GM12865 (cell line): Measurements from ENCODE around the gene RPL22.

Source experiments
- DNase-seq: peaks from one replicate; pipeline ENCODE4 v3.0.0; 2010; ENCODE audit warnings: low read depth
- H3K4me3 ChIP-seq: 2 replicates; pipeline ENCODE4 v1.5.1; 2011; ENCODE audit warnings: mild to moderate bottlenecking, low read depth, low read length, control low read depth
- CTCF ChIP-seq: IDR thresholded peaks from 2 replicates; pipeline ENCODE4 v1.5.1; 2011; ENCODE audit warnings: low read length, control low read depth, low read depth, inconsistent platforms; ENCODE audit not compliant: insufficient read depth; ENCODE audit errors: missing control alignments

The RPL22 gene

DNA sequence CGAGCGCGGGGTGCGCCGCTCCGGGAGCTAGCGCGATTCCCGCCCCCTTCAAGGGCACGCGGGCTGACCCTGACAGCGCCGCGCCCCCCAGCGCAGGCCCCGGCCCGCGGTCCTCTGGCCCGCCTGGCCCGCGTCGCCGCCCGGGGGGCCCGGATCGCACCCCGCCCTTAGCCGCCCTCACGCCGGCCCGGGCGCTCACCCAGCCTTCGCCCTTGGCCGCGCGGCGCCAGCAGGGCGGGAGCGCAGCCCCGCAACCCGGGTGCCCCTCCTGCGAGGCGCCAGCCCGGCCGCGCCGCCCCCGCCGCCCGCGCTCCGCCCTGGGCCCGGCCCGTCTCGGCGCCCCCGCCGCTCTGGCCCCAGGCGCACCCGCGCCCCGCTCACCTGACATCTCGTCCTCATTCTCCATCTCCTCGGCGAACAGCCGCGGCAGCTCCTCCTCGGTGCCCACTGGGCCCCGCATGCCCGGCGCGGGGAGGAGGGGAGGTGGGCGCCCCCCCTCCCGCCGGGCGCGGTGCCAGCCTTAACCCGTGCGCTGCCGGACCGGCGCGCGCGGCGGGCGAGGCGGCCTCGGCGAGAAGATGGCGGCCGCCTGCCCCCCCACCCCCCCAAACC is 19.7 kb downstream of the RPL22 start:
- TF ChIP-seq CTCF = no peak
- no peak for DNase-seq
- H3K4me3 ChIP-seq = no peak overlapping the region

DNA sequence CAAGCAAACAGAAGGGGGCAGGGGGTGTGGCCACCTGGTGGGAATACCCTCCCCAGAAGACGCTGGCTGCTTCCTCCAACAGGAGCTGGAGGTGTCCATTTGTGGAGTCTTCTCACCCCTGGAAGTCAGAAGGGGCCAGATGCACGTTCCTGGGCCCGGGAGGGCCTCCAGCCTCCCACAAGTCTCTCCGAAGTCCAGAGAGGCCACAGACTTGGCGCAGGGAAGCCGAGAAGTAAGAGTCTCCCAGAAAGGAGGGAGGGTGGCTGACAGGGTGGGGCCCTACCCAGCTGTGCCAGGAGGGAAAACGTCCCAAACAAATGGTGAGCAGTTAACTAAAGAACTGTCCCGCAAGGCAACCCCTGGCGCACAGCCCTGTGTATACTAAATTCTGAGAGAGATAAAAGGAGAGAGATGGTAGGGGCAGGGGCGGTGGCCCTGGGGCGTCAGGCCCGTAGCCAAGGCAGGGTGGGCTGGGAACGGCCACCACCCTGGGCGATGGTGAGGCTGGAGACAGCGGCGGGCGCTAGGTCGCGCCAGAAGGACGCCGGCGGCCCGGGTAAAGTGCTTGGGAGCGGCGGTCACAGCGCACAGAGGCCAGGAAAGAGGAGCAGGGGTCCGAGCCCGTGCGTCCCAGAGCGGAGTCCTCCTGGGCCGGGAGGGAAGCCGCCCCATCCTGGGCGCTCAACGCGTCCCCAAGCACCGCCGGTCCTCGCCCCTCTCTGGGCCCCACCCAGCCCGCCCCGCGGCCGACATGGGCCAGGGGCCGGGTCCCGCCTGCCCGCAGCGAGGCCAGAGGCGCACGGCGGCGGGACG is 20.4 kb downstream of the RPL22 start:
- H3K4me3 ChIP-seq = no peak overlapping the region
- TF ChIP-seq CTCF = no peak
- no peak for DNase-seq

DNA sequence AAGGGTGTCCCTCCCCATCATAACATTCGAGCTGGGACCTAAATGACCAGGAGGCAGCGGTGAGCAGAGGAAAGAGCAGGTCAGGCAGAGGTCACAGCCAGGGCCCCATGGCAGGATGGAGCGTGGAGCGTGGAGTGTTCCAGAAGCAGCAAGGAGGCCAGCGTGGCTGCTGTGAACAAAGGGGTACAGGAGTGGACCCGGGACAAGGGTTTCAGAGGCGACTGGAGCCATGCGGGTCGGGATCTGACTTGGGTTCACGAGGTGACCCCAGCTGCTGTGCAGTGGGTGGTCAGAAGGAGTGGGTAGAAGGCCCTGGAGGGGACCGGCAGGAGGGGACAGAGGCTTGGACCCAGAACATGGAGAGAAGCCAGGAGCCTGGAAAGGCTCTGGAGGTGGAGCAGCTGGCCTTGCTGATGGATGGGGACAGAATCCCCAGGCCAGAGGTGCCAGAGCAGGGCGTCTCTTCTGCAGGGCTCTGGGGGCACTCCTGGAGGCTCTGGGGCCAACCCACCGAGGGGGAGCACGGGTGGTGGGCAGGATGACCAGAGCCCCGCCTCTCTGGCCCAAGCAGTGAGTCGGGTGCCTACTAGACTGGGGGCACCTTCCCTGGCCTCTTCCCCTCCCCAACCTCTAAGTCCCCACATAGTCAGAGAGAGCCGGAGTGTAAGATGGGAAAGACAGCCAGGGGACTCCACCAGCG is 21.6 kb downstream of the RPL22 start:
- no peak for DNase-seq
- TF ChIP-seq CTCF = no peak
- no peak overlapping the region for H3K4me3 ChIP-seq

GRCh38 chr1:6176779-6177178 is 22.6 kb downstream of the RPL22 start:
- no peak for DNase-seq
- TF ChIP-seq CTCF = no peak
- H3K4me3 ChIP-seq = no peak overlapping the region

GRCh38 chr1:6175411-6175828 is 24.0 kb downstream of the RPL22 start:
- no peak for TF ChIP-seq CTCF
- no peak for DNase-seq

GRCh38 chr1:6174621-6175410 is 24.6 kb downstream of the RPL22 start:
- H3K4me3 ChIP-seq = no peak overlapping the region
- no peak for DNase-seq
- no peak for TF ChIP-seq CTCF

More at GRCh38 chr1:6175411-6175828, 24.0 kb downstream of the RPL22 start:
- H3K4me3 ChIP-seq = no peak overlapping the region
